Right hindlimb (tissue), 1 donor: ENCODE data around the gene BMP5.

Experiments
- DNase-seq: peaks from one replicate; pipeline ENCODE4 v3.0.0-alpha.2; 2018

The BMP5 gene

DNA sequence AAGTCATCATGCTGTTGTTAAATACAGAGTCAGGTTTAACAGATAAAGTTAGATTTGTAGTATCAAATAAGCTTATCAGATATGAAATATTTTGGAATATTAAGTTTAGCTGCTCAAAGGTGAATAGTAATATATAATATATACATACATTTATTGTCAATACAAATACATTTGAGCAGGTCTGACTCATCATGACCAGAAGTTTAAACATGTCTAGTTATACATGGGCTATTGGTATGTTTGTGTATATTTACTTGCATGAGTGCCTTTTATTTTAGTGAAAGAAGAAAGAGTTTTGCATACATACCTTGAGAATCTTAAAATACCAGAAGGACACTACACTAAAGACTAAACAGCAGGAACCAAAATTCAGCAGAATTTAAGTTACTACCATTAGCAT, 76.8 kb downstream of the BMP5 start:
- no peak for DNase-seq

DNA sequence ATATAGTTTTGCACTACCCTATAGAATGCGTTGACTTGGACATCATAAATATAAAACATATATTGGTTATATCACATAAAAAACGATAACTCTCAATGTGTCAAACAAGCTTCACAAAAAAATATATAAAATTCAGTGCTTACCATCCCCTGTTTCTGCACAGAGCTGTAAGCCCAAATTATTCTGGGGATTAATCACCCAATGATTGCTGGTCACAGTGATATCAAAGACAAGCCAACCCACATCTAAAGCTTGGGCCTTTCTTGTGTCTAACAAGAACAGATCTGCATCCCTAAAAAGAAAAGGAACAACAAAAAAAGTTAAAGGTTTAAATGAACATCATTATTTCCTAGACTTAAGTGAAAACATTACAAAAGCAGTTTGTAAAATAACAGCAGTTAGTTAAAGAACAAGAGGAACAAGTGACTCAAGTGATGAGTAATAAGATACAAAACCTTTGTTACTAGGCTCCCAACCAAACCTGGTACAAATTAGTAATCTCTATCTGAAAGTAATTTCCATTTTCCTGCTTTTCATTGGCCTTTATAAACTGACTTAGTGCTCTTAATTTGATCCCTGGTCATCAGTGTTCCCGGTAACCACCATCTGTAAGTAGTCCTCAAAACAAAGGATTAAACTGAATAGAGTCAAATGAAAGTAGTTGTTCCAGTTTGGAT, 81.1 kb downstream of the BMP5 start:
- DNase-seq, result no peak

DNA sequence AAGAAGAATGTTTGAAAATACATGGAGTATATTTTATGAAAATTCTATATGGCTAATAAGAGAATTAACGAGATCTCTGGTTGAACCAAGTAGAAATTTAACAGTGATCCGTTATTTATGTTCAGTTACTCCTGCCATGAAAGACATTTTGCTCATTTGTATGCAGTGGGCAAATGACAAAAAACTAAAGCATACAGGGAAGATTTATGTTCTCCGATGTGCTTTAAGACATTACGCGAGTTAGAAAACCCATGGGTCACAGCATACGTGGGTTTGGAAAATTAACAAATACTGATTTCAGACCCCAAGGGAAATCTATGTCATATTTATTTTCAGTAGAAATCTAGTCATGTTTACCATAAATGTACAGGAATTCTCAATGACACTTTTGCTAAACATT, 90.1 kb downstream of the BMP5 start:
- DNase-seq, result no peak

DNA sequence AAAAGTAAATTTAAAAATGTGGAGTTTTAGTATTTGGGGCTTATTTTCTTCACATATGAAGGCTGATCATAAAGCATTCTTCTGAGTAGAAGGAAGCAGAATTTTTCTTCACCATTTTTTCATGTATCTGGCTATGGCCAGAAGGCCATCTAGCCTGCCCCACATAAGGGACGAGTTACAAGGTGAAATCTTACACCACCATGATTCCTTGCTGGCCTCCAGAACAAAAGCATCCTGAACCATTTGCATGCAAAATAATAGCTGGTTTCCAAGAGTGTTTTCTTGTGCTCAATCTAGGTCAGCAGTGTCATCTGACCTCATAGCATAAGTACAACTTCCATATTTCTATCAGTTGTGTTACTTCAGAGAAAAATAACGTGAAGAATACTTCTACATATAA, 93.1 kb downstream of the BMP5 start:
- DNase-seq, result no peak

DNA sequence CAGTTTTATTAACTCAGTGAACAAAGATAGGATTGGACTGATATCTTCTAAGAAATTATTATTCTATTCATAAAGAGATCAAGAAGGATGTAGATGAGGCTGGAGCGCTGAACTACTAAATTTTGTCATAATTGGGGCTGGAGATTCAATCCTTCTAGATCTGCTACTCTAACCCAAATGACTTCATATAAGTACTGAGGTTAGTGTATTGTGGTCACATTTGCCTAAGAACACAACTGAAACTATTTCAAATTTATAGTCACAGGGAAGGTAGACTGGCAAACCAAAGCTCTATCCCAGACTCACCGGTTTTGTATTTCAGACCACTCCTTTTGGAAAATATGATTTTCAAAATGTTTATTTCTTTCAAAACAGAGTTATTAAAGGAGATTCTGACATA, 96.7 kb downstream of the BMP5 start:
- DNase-seq, result no peak

DNA sequence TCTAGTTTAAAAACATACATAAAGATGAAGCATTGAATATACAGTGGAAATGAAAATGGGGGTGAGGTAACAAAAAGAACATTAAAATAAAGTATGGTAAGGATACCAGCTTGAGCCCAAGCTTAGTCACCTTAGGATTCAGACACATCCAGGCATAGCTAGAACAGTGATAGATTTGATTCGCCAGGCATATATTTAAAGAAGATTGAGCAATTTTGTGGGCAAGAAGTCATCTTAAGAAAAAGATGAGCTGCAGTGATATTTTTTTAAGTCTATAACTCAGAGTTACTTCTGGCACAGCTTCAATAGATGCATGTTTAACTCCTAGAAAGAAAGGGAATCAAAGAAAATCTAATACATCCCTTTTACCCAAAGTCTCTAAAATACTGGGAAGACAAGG, 97.9 kb downstream of the BMP5 start:
- DNase-seq, result no peak

DNA sequence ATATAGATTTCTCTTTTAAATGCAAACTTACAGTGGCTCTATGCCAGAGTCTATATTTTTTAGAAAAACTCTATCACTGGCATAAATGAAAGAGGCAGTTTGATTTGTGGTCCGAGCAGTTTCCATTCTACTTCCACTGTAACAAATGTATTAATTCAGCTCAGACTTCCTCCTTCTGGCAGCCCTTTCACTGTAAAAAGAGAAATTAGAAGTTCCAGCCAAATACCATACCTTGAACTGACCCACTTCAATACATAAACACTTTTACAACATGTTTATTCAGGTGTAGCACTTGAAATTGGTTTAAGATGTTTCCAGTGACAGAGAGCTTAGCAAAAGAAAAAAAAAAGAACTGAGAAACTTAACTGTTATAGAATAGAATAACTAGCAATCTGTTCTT, 99.3 kb downstream of the BMP5 start:
- no peak for DNase-seq

DNA sequence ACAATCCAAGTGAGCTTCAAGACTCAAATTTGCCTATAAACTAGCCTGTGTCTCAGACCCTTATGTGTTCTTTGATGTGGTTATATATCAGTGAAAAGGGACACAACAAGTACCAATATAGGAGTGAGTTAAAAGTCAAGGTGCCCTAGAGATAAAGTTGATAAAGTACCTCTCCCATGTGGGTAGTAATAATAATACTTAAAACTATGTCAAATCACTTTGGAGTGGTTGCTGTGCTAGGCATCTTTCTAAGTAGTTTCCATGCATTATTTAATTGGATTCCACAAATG, 100.4 kb downstream of the BMP5 start:
- DNase-seq, result no peak

DNA sequence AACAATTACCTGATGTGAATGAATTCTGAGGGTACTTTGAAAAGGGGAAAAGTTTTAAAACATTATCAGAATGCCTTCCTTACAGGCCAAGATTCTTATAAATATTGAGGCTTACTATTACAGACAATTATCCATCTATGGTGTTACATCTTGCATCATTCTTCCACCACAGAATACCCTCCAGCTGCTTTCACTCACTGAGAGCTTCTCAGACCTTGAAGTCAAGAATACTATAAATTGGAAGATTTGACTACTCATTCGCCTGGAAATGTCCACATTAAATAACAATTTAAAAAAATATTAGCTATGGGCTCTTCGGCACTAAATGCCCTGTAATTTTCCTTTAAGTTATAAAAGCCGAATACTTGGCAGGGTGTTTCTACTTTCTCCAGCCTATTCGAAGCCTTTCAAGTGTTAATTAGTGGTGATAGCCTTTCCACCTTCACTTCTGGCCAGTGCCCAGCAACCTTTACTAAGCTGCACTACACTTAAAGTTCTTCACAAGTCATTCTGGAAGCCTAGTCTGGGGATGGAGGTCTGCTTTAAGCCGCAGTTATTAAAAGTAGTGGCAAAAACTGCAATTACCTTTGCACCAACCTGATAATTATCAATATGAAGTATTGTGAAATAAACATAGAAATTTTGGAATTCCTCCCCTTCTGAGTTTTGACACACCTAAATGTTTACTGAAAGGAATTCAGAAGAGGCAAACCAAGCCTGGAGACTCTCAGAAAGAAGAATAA, 100.9 kb downstream of the BMP5 start:
- no peak for DNase-seq

DNA sequence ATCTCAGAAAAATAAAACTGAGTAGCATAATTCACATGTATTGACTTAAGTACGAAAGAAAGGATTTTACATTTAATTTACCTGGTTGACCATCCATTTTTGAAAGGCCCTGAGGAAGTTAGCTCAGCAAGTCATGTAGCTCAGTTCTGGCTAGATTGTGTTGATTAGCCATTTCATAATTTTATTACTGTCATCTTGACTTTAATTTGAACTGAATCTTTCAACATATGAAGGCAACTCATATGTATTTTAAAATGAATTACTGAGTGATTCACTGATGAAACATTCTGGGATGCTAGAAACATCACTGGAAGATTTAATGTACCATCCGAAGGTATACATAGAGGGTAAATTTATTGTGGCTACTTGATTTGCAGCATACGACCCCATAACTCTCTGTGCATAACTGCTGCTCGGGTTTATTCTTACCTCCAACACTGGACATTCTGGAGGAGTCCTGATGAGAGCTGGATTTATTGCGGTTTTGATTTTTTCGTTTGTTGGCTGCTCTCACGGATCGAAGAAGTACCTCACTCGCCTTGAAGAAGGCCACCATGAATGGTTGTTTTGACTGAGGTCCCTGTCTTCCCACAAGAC, 101.7 kb downstream of the BMP5 start:
- DNase-seq, result no peak

DNA sequence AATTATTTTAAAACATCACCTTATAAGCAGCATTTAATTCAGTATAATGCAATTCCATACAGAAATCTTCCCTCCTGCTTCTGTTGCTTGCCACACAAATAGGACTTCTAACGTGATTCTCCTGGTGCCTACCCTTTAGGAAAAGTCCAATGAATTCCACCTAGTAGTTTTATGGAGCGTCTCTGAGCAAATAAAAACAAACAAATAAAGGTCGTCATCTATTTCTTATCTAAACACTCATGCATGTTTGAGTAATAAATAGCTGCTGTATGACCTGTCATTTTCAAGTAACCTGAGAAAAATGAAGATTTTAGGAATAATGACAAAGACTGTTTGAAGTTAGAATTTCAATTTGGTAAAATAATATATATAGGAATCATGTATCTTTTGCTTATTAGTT, 102.7 kb downstream of the BMP5 start:
- no peak for DNase-seq

DNA sequence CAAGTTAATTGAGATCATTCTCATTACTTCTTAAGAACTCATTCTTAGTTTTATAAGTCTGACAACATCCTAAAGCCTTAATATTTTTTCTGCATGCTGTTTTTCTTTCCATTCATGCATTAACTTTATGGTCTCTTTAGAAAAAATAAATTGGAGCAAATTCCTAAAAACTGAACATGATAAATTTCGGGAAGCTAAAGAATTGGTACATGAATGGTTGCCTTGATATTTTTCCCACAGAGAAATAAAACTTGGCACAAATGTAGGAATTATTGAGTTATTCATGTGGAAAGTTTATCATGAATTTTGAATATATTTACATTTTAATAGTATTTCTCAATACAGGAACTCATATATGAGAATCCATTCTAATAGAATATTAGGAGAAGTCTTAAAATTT, 115.9 kb downstream of the BMP5 start:
- DNase-seq, result no peak

DNA sequence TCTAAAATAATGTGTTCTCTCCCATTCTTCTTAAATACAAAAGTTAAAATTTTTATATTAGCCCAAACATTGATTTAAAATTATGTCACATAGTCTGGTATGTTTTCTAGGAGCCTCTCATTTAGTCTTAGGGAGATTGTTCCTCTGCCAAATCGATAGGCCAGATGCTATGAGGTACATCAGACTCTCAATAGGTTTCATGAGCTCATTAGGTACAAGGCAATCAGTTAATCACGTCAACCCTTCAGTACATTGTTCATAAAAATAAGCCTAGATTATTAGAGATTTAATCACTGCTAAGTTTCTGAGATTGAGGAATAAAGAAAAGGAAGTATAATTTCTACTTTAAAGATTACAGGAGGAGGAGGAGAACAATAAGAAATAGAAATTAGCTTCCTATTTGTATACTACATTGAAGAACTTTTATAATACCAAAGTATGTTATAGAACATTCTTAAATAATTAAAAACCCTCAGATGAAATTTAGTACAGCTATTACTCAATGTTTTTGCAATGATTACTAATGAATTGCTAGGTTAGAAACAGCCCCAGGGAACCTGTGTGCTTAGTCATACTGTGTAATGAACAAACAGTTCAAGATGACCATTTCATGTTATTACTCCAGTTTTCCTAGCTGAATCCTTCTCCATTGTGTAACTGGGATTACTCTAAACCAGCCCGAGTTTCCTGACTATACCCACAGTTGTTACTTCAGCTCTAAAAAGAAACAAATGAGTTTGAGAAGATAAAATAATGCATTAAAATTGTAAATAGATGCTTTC, 117.0 kb downstream of the BMP5 start:
- DNase-seq, result no peak

DNA sequence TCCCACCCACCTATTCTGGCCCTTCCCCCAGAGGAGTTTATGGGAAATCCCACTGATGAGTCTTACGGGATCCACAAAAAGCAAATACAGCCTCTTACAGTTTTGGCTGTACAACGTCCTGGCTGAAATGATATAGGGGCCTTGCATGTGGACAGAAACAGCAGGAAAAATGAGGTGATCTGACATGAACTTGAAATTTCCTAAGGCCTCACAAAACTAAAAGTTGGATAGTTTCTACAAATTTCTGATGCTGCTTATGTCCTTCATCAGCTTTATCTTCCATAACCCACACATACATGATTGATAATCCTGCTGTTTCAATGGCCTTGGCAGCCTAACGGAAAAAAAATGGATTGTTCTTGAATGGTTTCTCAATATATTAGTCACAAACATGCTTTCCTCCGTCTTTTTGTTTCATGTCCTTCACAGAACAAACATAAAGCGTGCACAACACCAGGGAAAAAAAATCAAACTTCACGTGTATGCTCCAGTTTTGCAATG, 118.8 kb downstream of the BMP5 start:
- DNase-seq, result peak; percentile 68

DNA sequence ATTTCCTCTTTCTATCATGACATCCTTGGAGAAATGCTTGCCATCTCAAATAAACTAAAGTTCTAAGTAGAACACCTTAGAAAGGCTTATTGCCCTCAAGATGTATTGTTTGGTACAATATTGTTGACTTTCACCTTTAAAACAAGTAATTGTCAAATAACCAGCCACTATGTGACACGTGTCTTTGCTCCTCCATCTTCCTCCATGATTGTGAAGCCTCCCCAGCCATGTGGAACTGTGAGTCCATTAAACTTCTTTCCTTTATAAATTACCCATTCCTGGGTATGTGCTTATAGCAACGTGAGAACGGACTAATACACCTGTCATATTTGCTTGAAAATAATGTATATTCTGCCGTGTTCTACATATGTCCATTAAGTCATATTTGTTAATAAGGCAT, 126.5 kb downstream of the BMP5 start:
- DNase-seq, result no peak

DNA sequence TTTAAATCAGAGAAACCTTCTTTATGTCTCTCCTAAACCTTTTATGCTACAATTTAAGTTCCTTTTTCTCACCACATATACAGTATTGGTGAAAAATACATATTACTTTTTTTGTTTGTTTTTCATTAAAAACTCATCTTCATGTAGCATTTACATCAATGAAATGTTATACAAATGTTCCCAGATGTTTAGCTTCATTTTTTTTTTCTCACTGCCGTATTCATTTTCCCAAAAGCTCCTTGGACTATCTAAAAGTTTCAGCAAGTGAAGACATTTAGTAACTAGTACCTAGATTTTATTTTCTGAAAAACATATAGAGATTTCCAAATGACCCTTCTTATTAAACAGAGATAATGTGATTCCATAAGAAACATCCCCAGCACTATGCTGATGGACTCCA, 128.9 kb downstream of the BMP5 start:
- DNase-seq, result no peak

DNA sequence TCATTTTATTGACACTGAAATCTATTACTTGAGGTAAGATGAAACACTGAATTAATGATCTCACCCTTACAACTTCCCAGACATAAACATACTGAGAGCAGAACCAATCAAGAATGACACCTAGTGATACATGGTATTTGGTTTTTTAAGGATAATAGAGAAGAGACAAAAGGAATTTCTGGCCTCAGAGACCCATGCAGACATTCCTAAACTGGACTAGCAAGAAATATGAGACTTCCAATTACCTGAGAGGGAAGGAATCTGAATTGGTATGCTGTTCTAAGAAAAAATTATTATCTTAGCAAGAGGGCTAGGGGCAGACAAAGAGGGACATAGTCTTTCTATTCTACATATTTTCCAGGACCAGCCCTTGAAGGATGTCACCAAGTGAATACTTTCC, 141.1 kb downstream of the BMP5 start:
- no peak for DNase-seq

DNA sequence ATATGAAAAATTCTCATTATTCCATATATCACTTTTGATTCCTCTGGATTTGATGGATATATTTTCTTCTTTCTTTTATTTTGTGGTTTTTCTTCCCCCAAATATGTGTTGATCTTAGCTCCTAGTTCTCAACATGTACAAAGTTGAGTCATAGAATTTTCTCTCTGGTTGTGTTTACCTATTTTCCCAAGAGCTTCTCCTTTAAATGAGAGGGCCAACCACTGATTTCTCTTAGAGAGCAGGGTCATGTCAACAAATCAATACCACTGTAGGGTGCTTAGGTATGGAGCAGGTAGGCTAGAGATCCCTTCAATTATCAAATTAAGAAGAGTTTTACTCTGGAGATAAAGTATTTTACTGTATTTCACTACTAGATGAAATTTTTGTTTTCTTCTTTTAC, 145.7 kb downstream of the BMP5 start:
- no peak for DNase-seq

DNA sequence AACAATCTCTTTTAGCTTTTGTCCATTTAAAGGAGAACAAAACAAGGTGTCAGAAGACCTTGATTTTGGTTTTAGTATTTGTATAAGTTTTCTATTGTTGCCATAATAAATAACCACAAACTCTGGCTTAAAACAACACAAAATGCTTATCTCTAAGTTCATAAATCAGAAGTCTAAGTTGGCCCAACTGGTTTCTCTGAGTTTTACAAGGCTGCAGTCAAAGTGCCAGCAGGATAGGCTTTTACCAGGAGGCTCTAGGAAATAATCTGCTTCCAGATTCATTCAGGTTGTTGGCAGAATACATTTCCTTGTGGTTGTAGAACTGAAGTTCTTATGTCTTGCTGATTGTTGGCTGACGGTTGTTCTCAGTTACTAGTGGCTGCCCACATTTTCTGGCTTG, 149.2 kb downstream of the BMP5 start:
- no peak for DNase-seq

DNA sequence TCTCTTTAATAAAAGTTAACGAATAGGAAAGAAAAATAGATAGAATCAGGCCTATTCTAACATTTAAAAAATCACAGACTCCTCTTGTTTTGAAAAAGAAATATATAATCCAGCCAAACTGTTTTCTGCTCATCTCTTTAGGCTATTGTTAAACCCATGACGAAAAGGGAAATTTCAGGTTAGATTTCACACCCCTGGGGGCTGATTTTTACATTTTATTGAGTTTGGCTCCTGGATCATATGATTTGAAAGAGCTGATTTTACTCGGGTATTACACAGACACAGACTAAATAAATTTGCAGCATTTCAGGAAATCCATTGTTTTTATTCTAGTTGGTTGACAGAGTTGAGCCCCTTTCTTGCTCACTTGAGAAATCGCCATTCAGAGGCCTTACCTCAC, 160.6 kb downstream of the BMP5 start:
- DNase-seq, result no peak

DNA sequence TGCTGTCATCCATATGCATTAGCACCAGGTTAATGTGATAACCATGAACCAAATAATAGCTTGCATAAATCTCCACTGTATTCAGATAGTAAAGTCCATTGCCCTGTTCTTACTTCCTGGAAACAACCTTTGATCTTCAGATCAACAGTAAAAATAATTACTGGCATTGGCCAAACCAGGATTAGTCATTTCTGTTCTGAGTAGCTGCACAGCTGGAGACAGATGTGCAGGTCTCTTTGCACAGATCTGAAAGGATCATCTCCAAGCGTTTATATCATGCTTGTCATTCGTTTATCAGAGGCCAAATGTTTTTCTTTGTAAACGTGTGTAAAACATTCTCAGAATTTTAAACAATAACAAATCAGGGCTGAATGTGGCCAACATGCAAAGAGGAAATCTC, 162.0 kb downstream of the BMP5 start:
- DNase-seq, result no peak

DNA sequence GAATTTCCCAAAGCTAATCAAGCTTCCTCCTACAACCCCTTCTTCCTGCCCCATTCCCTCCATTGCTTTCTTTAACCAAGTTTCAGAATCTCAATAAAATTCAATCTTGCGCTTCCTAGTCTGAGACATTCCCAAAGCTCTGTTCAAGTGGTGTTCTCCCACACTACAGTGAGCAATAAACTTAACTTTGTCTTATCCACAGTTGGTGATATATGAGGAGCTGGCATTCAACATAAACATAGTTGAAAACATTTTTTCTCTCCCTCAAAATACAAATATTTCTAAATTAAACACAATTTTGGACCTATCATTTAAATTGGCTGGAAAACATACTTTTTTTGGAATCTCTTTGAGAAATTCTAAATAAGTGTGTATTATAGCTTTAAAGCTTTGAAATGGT, 166.7 kb downstream of the BMP5 start:
- DNase-seq, result no peak
